ENCODE measurements around the gene LENG8.

The LENG8 gene

GRCh38 chr19:54470276-54470887 is 21.4 kb downstream of the LENG8 start:
- ATAC-seq: no peak
- TF ChIP-seq, protein P1, sequence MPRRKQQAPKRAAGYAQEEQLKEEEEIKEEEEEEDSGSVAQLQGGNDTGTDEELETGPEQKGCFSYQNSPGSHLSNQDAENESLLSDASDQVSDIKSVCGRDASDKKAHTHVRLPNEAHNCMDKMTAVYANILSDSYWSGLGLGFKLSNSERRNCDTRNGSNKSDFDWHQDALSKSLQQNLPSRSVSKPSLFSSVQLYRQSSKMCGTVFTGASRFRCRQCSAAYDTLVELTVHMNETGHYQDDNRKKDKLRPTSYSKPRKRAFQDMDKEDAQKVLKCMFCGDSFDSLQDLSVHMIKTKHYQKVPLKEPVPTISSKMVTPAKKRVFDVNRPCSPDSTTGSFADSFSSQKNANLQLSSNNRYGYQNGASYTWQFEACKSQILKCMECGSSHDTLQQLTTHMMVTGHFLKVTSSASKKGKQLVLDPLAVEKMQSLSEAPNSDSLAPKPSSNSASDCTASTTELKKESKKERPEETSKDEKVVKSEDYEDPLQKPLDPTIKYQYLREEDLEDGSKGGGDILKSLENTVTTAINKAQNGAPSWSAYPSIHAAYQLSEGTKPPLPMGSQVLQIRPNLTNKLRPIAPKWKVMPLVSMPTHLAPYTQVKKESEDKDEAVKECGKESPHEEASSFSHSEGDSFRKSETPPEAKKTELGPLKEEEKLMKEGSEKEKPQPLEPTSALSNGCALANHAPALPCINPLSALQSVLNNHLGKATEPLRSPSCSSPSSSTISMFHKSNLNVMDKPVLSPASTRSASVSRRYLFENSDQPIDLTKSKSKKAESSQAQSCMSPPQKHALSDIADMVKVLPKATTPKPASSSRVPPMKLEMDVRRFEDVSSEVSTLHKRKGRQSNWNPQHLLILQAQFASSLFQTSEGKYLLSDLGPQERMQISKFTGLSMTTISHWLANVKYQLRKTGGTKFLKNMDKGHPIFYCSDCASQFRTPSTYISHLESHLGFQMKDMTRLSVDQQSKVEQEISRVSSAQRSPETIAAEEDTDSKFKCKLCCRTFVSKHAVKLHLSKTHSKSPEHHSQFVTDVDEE (CRISPR knock-in tag; IDR thresholded peaks at IDR 0.05): no peak
- TF ChIP-seq PPARA (CRISPR knock-in tag; IDR thresholded peaks at IDR 0.05; ENCODE audit: borderline replicate concordance): no peak
- no peak for TF ChIP-seq ZFP30 (CRISPR knock-in tag; IDR thresholded peaks at IDR 0.05)
- TF ChIP-seq SNAI2 (CRISPR knock-in tag; IDR thresholded peaks at IDR 0.05): no peak
- no peak for TF ChIP-seq ZNF70 (CRISPR knock-in tag; IDR thresholded peaks at IDR 0.05)
- no peak for TF ChIP-seq ESRRG (CRISPR knock-in tag; IDR thresholded peaks at IDR 0.05)

DNA sequence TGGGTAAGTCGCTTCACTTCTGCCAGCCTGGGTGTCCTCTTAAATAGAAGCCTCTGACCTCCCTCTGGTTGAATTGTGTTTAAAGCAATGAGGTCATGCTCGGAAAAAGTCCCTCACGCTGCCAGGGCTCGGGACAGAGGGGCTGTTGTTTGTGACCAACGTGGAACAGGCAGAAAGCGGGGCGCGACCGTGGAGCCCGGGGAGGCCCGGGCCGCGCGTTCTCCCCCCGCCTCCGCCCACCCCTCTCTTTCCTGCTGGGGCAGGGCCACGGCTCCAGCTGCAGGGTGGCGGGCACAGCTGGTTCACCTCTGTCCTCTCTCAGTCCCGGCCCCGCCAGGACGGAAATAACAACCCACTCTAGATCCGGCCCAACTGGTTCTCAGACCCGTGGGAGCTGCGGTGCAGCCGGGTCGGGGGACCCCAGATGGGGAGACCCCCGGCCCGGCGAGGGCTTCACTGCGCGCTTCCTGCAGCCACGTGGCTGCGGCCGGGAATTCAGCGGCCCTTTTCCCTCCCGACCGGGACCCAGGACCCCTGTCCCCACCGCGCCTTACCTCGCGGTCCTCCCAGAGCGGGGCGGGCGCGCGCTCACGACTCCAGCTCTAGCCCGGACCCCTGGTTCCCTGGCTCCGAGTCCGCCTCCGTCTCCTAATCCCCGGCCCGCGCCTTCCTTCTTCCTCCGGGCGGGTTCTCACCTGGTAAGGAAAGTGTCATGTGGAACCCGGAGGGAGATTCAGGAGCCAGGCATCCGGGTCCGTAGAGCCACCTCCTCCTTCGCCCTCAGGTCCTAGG is 22.2 kb downstream of the LENG8 start:
- TF ChIP-seq GLIS3 (CRISPR knock-in tag; IDR thresholded peaks at IDR 0.05) (no peak), POU6F1 (CRISPR knock-in tag; IDR thresholded peaks at IDR 0.05; ENCODE audit: borderline replicate concordance, low read depth) (no peak), TCF4 (CRISPR knock-in tag; IDR thresholded peaks at IDR 0.05; ENCODE audit: borderline replicate concordance) (no peak), CSDC2 (CRISPR knock-in tag; IDR thresholded peaks at IDR 0.05) (no peak), RARB (CRISPR knock-in tag; IDR thresholded peaks at IDR 0.05) (no peak), ZNF8 (CRISPR knock-in tag; IDR thresholded peaks at IDR 0.05) (no peak), ESRRG (CRISPR knock-in tag; IDR thresholded peaks at IDR 0.05) (no peak), SNAI2 (CRISPR knock-in tag; IDR thresholded peaks at IDR 0.05) (no peak), PPARA (CRISPR knock-in tag; IDR thresholded peaks at IDR 0.05; ENCODE audit: borderline replicate concordance) (no peak), ZNF565 (CRISPR knock-in tag; conservative IDR thresholded peaks at IDR 0.05; ENCODE audit: low read depth) (no peak), CSRNP3 (CRISPR knock-in tag; IDR thresholded peaks at IDR 0.05) (no peak), ZC3H10 (CRISPR knock-in tag; IDR thresholded peaks at IDR 0.05) (no peak), ZFP3 (CRISPR knock-in tag; IDR thresholded peaks at IDR 0.05) (no peak), BACH2 (CRISPR knock-in tag; IDR thresholded peaks at IDR 0.05; ENCODE audit: borderline replicate concordance) (no peak), TOX (CRISPR knock-in tag; IDR thresholded peaks at IDR 0.05; ENCODE audit: borderline replicate concordance) (no peak), ARNTL (CRISPR knock-in tag; IDR thresholded peaks at IDR 0.05; ENCODE audit: borderline replicate concordance, low read depth) (no peak), ZNF70 (CRISPR knock-in tag; IDR thresholded peaks at IDR 0.05) (no peak)
- TF ChIP-seq, protein P2, sequence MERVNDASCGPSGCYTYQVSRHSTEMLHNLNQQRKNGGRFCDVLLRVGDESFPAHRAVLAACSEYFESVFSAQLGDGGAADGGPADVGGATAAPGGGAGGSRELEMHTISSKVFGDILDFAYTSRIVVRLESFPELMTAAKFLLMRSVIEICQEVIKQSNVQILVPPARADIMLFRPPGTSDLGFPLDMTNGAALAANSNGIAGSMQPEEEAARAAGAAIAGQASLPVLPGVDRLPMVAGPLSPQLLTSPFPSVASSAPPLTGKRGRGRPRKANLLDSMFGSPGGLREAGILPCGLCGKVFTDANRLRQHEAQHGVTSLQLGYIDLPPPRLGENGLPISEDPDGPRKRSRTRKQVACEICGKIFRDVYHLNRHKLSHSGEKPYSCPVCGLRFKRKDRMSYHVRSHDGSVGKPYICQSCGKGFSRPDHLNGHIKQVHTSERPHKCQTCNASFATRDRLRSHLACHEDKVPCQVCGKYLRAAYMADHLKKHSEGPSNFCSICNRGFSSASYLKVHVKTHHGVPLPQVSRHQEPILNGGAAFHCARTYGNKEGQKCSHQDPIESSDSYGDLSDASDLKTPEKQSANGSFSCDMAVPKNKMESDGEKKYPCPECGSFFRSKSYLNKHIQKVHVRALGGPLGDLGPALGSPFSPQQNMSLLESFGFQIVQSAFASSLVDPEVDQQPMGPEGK (CRISPR knock-in tag; IDR thresholded peaks at IDR 0.05; ENCODE audit: borderline replicate concordance): no peak
- TF ChIP-seq, protein P3, sequence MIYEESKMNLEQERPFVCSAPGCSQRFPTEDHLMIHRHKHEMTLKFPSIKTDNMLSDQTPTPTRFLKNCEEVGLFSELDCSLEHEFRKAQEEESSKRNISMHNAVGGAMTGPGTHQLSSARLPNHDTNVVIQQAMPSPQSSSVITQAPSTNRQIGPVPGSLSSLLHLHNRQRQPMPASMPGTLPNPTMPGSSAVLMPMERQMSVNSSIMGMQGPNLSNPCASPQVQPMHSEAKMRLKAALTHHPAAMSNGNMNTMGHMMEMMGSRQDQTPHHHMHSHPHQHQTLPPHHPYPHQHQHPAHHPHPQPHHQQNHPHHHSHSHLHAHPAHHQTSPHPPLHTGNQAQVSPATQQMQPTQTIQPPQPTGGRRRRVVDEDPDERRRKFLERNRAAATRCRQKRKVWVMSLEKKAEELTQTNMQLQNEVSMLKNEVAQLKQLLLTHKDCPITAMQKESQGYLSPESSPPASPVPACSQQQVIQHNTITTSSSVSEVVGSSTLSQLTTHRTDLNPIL (CRISPR knock-in tag; IDR thresholded peaks at IDR 0.05; ENCODE audit: low read depth): no peak
- TF ChIP-seq, protein P1 (CRISPR knock-in tag; IDR thresholded peaks at IDR 0.05): no peak
- no peak for ATAC-seq
